ENCODE measurements around the gene DCLK2.

Gene DCLK2

DNA sequence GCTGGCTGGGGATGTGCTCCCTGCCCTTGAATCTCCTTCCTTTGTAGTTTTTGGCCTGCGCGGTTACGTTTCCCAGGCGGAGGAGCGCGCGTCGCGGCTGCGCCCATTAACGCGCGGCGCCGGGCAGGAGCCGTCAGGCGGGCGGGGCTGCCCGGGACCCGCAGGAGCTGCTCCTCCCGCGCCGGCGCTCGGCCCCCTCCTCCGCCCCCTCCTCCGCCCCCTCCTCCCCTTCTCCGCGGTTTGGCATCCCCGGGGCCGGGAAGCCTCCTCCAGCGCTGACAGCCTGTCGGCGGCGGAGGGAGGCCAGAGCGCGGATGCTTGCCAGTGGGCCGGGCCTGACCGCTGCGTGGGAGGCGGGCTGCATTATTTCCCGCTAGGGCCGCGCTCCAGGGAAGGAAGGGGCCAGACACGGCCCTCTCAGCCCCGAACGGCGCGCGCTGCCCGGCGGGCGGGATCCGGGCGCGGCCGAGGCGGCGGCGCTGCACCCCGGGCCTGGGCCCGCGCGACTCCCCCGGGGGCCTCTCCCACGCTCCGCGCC lies at the start of gene DCLK2:
Gene DCLK2, plus strand, starts transcription at position 405 of the 538 bp plus-strand sequence. CDS start 583 bp downstream, outside the sequence.
- DNase-seq (ENCODE audit: low read depth): no peak

DNA sequence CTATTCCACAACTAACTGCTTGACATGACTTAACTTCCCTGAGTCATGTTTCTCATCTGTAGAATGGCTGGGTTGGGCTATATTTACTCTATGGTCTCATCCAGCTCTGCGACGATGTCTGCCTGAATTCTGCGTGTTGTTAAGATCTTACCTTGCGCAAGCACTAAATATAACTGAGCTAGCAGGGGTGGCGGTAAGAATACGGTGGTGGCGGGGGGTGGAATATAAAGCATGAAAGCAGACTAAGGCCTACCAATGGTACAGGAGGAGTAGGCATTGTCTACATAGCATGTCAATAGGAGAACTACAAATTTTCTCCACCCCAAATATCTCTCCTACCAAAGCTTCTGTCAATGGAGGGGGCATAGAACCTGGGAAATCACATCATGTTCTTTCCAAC lies 45.7 kb upstream of the DCLK2 start:
- DNase-seq (ENCODE audit: low read depth): no peak

DNA sequence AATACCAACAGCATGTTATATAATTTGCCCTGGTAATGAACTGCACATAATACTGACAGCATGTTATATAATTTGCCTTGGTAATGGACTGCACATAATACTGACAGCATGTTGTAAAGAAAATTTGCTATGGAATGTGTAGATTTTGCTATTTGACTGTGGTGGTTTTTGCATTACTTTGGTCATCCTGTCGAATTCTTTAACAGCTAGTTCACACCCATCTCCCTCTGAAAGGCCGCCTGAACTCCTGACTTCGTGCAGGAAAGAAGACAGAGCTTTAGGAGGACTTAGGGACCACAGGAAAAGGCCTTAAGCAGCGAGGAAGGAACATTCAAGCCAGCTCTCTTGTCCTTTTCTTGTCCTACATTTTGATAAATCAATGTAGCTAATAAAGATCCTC lies 45.2 kb upstream of the DCLK2 start:
- DNase-seq (ENCODE audit: low read depth): no peak

DNA sequence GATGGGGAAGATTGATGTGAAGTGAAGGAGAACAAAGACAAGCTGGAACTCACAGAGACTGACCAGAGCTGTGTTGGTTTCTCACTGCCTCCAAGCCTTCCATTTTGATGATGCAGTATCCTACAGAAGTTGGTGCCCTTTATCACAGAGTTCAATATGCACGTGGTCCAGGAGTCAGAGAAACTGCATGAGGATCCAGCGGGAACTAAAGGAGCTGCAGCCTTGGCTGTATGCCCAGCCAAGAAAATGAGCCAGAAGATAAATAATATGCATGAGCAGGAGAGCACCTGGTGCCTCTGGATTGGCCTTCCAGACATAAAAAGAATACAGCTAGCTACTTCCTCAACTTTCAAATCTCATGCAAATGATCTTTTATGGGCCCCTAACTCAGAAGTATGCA lies 44.3 kb upstream of the DCLK2 start:
- no peak for DNase-seq (ENCODE audit: low read depth)

GRCh38 chr4:150037251-150037856 lies 40.9 kb upstream of the DCLK2 start:
- no peak for DNase-seq (ENCODE audit: low read depth)

GRCh38 chr4:150038335-150039076 lies 39.7 kb upstream of the DCLK2 start:
- DNase-seq (ENCODE audit: low read depth): no peak

GRCh38 chr4:150039274-150040127 lies 38.7 kb upstream of the DCLK2 start:
- DNase-seq (ENCODE audit: low read depth): no peak

GRCh38 chr4:150044517-150044916 lies 33.7 kb upstream of the DCLK2 start:
- no peak for DNase-seq (ENCODE audit: low read depth)

DNA sequence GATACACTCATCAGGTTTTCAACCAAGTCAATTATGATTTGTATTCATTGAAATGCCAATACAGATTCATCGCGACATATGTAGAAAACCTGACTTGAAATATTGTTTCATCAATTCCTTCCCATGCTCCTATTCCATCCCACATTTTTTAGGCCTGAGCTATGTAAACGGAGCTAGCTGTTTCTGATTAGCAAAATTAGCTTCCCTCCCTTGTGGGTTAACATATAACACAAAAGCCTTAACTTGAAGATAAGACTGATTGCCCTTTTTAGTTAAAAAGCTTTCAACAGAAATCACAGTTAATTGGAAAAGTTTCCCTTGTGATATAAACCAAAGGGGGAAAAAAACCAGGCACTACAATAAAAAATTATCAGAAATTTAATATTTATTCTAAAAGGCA lies 32.8 kb upstream of the DCLK2 start:
- DNase-seq (ENCODE audit: low read depth): no peak

GRCh38 chr4:150046728-150047217 lies 31.5 kb upstream of the DCLK2 start:
- DNase-seq (ENCODE audit: low read depth): no peak

DNA sequence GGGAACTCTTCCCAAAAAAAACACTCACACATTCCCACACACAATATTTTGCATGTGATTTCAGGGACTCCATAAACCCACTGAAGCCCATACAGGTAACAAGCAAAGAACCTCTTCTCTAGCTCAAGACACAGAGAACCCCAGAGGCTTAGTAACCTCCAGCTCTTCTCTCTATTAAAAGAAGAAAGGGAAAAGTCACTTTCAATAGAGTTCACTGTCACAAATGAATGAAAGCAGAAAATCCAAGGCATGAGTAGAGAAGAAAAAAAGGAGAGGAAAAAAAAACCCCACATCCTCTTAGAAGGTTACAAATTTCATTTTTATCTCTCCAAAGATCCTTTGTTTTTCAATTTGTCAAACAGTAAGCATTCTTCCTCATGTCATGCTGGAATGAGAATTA lies 30.7 kb upstream of the DCLK2 start:
- DNase-seq (ENCODE audit: low read depth): no peak

- no peak for DNase-seq (ENCODE audit: low read depth)
Observed at GRCh38 chr4:150049682-150050081, 28.6 kb upstream of the DCLK2 start.

- no peak for DNase-seq (ENCODE audit: low read depth)
Observed at GRCh38 chr4:150050566-150050965, 27.7 kb upstream of the DCLK2 start.

DNA sequence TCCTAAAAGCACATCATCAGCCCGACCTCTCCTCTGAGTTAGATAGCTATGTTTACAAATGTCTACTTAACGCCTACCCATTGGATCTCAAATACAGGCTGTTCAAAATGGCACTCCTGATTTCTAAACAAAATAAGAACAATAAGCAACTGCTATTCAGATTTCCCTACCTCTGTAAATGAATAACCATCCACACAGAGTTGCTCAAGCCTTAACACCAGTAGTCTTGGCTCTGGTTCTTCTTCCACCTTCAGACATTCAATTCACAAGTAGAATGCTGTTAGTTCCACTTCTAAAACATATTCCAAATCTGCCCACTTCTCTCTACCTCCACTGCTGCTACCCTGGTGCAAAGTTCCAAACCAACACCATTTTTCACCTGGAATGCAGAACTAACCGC lies 27.1 kb upstream of the DCLK2 start:
- no peak for DNase-seq (ENCODE audit: low read depth)

GRCh38 chr4:150055467-150055866 lies 22.8 kb upstream of the DCLK2 start:
- DNase-seq (ENCODE audit: low read depth): no peak

DNA sequence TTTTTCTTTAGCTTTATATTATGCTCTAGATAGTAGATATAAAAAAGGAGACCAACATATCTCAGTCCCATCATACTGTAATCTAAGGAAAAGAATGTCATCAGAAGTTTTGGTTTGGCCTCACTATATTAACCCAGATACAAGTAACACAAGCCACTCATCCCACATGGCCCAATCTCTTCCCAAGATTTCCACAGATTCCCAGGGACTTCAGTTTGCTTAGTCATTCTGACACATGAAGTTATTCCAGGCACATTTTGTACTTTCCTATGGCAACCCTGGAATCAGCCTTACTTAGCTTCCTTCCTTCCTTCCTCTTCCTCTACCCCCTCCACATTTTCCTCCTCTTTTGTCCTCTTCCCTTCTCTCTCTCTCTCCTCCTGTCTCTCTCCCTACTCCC lies 21.7 kb upstream of the DCLK2 start:
- no peak for DNase-seq (ENCODE audit: low read depth)

GRCh38 chr4:150061086-150061776 lies 17.0 kb upstream of the DCLK2 start:
- no peak for DNase-seq (ENCODE audit: low read depth)

- DNase-seq (ENCODE audit: low read depth): no peak
Observed at GRCh38 chr4:150063128-150063527, 15.1 kb upstream of the DCLK2 start.

- no peak for DNase-seq (ENCODE audit: low read depth)
Observed at GRCh38 chr4:150065740-150066139, 12.5 kb upstream of the DCLK2 start.

- DNase-seq (ENCODE audit: low read depth): no peak
Observed at GRCh38 chr4:150067859-150068258, 10.4 kb upstream of the DCLK2 start.

DNA sequence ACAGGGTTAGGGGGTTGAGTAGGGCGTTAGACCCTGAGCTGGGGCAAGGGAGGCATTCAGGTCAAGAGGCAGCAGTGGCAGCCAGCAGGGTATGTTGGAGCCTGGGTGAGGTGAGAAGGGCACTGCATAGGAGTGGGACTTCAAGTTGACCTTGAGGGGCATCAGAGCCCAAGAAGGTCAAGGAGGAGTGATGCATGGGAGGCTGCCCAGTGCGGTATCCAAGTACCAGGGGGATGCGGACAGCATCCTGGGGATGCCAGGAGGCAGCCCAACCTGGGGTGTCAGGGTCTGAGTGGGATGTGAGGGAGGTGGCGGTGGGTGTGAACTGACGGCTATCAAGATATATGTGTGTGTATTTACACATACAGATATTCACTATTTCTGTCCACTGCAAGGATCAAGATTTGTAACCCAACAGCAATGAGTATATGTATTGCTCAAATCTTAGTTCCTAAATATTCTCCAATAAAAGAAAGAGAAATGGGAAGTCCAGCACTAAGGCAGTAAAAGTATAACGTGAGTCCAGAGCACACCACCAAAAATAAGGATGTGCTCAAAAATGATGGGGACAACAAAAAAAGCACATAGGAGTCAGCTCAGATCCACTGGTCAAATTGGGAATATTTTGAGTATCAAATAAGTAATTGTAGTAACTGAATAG lies 9.8 kb upstream of the DCLK2 start:
- DNase-seq (ENCODE audit: low read depth): no peak
